OCI-LY3 (cell line): ENCODE data around the gene PTPN5.

Source experiments
- CTCF ChIP-seq: fragments of 200-600, 300-600 bp; sonication (generic); IDR thresholded peaks from 2 replicates; pipeline ENCODE4 v1.5.1; 2014; ENCODE audit warnings: antibody characterized with exemption, low read length, low read depth
- EZH2phosphoT487 ChIP-seq: fragments of 200-600 bp; shearing (Covaris generic); IDR thresholded peaks from 2 replicates; pipeline ENCODE4 v1.6.1; 2018; ENCODE audit warnings: antibody characterized with exemption, mixed run types, low read depth

GRCh38 chr11:18698341-18699268 is 93.0 kb downstream of the PTPN5 start, which contains the start of gene TMEM86A:
- TF ChIP-seq CTCF (no peak), EZH2phosphoT487 (no peak)
